Upper lobe of left lung (tissue), 4 donors: ENCODE results near the gene SPACA4.

Experiments
- CTCF ChIP-seq, 6 experiments: fragments of 450-650 bp in 4 of 6; fragments of 200-600 bp in 2 of 6; sonication (generic) in 2 of 6; IDR thresholded peaks; one replicate each; pipeline ENCODE4 v1.5.1; 2016 to 2019; ENCODE audit warnings: antibody characterized with exemption in 6 of 6
- POLR2A ChIP-seq, 4 donors: fragments of 450-650 bp; IDR thresholded peaks; one replicate each; pipeline ENCODE4 v1.5.1; 2016 to 2017; ENCODE audit warnings: antibody characterized with exemption in 4 of 4, mild to moderate bottlenecking in 2 of 4

DNA sequence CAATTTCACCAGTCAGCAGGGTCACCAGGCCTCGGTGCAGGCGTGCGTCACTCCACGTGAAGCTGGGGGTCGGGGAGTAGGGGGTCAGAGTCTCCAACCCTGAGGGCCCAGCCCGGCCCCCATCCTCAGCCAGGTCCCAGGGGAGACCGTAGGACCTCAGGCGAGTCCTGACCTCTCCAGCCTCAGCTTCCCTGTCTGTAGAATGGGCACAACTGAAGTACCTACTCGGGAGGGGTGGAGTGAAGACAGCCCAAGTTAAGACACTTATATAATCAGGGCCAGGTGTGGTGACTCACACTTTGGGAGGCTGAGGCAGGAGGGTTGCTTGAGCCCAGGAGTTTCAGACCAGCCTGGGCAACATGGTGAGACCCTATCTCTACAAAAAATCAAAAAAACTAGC, 2.7 kb upstream of the SPACA4 start:
- TF ChIP-seq CTCF (IDR thresholded peaks at IDR 0.05) (no peak), POLR2A (IDR thresholded peaks at IDR 0.05) (no peak)
